Central memory CD8-positive, alpha-beta T cell (primary cell): ENCODE results near the gene ZBTB9.

Source experiments
- ATAC-seq: fragments of 150-1000 bp; cut with Tn5 transposase; replicated peaks from 2 replicates; pipeline ENCODE4 v1.10.0; 2022; ENCODE audit warnings: mild to moderate bottlenecking, moderate FRiP score, moderate number of reproducible peaks; ENCODE audit not compliant: poor library complexity, severe bottlenecking; ENCODE audit errors: extremely low read depth
- DNase-seq, 2 donors: peaks; one replicate each; pipeline ENCODE4 v3.0.0; 2021; ENCODE audit warnings: low spot score in 2 of 2
- H3K27ac Mint-ChIP-seq: one replicate; pipeline ENCODE4 v1.8.0; 2022; ENCODE audit warnings: low read depth, mild to moderate bottlenecking, moderate library complexity, mixed read lengths
- H3K27me3 Mint-ChIP-seq: one replicate; pipeline ENCODE4 v1.8.0; 2022; ENCODE audit warnings: mixed read lengths
- H3K36me3 Mint-ChIP-seq: one replicate; pipeline ENCODE4 v1.8.0; 2022; ENCODE audit warnings: mild to moderate bottlenecking, moderate library complexity, mixed read lengths; ENCODE audit not compliant: insufficient read depth
- H3K4me1 Mint-ChIP-seq: one replicate; pipeline ENCODE4 v1.8.0; 2022; ENCODE audit warnings: mixed read lengths
- H3K4me3 Mint-ChIP-seq: one replicate; pipeline ENCODE4 v1.8.0; 2022; ENCODE audit warnings: mild to moderate bottlenecking, moderate library complexity, mixed read lengths
- H3K9me3 Mint-ChIP-seq: one replicate; pipeline ENCODE4 v1.8.0; 2022; ENCODE audit warnings: mixed read lengths

The ZBTB9 gene

GRCh38 chr6:33432546-33432945, 21.8 kb upstream of the ZBTB9 start:
- Mint-ChIP-seq H3K27me3 (no peaks in the 10 kb centered on the region), H3K4me3 (peak overlapping the region; percentile 79), H3K27ac (peak overlapping the region; percentile 27), H3K4me1 (peaks cover 55% of the 10 kb centered on the region), H3K36me3 (peaks cover 26% of the 10 kb centered on the region), H3K9me3 (no peaks in the 10 kb centered on the region)
- ATAC-seq (no peak), DNase-seq (no peak)

- ATAC-seq, result no peak
- DNase-seq, result no peak
- Mint-ChIP-seq H3K36me3 (peaks cover 25% of the 10 kb centered on the region), H3K4me1 (peaks cover 55% of the 10 kb centered on the region), H3K9me3 (no peaks in the 10 kb centered on the region), H3K27ac (peak overlapping the region; percentile 27), H3K27me3 (no peaks in the 10 kb centered on the region), H3K4me3 (peak overlapping the region; percentile 79)
Measured at GRCh38 chr6:33433001-33433543, 21.3 kb upstream of the ZBTB9 start.

GRCh38 chr6:33433544-33434191, 20.7 kb upstream of the ZBTB9 start:
- H3K9me3 Mint-ChIP-seq, result no peaks in the 10 kb centered on the region
- no peak for DNase-seq
- peaks cover 22% of the 10 kb centered on the region for H3K36me3 Mint-ChIP-seq
- ATAC-seq, result no peak
- peaks cover 51% of the 10 kb centered on the region for H3K4me1 Mint-ChIP-seq
- no peaks in the 10 kb centered on the region for H3K27me3 Mint-ChIP-seq
- H3K4me3 Mint-ChIP-seq, result no peak overlapping the region
- peak overlapping the region; percentile 3 for H3K27ac Mint-ChIP-seq

GRCh38 chr6:33434961-33435360, 19.4 kb upstream of the ZBTB9 start:
- H3K4me3 Mint-ChIP-seq, result no peak overlapping the region
- no peaks in the 10 kb centered on the region for H3K27me3 Mint-ChIP-seq
- H3K27ac Mint-ChIP-seq, result no peak overlapping the region
- peaks cover 44% of the 10 kb centered on the region for H3K4me1 Mint-ChIP-seq
- DNase-seq, result no peak
- H3K36me3 Mint-ChIP-seq, result peaks cover 20% of the 10 kb centered on the region
- no peaks in the 10 kb centered on the region for H3K9me3 Mint-ChIP-seq
- ATAC-seq, result no peak

- ATAC-seq (no peak), DNase-seq (no peak)
- Mint-ChIP-seq H3K27ac (no peak overlapping the region), H3K27me3 (no peaks in the 10 kb centered on the region), H3K4me3 (no peak overlapping the region), H3K9me3 (no peaks in the 10 kb centered on the region), H3K36me3 (peaks cover 23% of the 10 kb centered on the region), H3K4me1 (peaks cover 18% of the 10 kb centered on the region)
Measured at GRCh38 chr6:33437666-33438065, 16.7 kb upstream of the ZBTB9 start.

GRCh38 chr6:33438978-33439594, 15.3 kb upstream of the ZBTB9 start:
- DNase-seq, result no peak
- Mint-ChIP-seq H3K27me3 (no peaks in the 10 kb centered on the region), H3K4me3 (no peak overlapping the region), H3K9me3 (no peaks in the 10 kb centered on the region), H3K4me1 (peaks cover 8% of the 10 kb centered on the region), H3K27ac (peak overlapping the region; percentile 85), H3K36me3 (peaks cover 20% of the 10 kb centered on the region)
- ATAC-seq, result no peak

- H3K27me3 Mint-ChIP-seq, result no peaks in the 10 kb centered on the region
- no peak for ATAC-seq
- peak overlapping the region; percentile 85 for H3K27ac Mint-ChIP-seq
Measured at GRCh38 chr6:33439956-33440648, 14.3 kb upstream of the ZBTB9 start.

GRCh38 chr6:33440649-33441309, 13.6 kb upstream of the ZBTB9 start:
- Mint-ChIP-seq H3K4me3 (no peak overlapping the region), H3K36me3 (peaks cover 14% of the 10 kb centered on the region), H3K9me3 (no peaks in the 10 kb centered on the region), H3K4me1 (peaks cover 6% of the 10 kb centered on the region), H3K27ac (peak overlapping the region; percentile 85), H3K27me3 (no peaks in the 10 kb centered on the region)
- DNase-seq (no peak), ATAC-seq (no peak)

More at GRCh38 chr6:33439956-33440648, 14.3 kb upstream of the ZBTB9 start:
- Mint-ChIP-seq H3K36me3 (peaks cover 18% of the 10 kb centered on the region), H3K4me1 (peaks cover 6% of the 10 kb centered on the region), H3K9me3 (no peaks in the 10 kb centered on the region), H3K4me3 (no peak overlapping the region)
- DNase-seq, result no peak

- Mint-ChIP-seq H3K27ac (no peak overlapping the region), H3K4me3 (no peak overlapping the region), H3K27me3 (no peaks in the 10 kb centered on the region), H3K4me1 (peaks cover 6% of the 10 kb centered on the region), H3K9me3 (no peaks in the 10 kb centered on the region), H3K36me3 (peaks cover 14% of the 10 kb centered on the region)
- no peak for DNase-seq
- ATAC-seq, result no peak
Measured at GRCh38 chr6:33441457-33441856, 12.9 kb upstream of the ZBTB9 start.

GRCh38 chr6:33442283-33442682, 12.1 kb upstream of the ZBTB9 start:
- Mint-ChIP-seq H3K4me3 (no peak overlapping the region), H3K9me3 (no peaks in the 10 kb centered on the region), H3K27me3 (no peaks in the 10 kb centered on the region), H3K36me3 (peaks cover 14% of the 10 kb centered on the region), H3K4me1 (peaks cover 6% of the 10 kb centered on the region), H3K27ac (peak overlapping the region; percentile 53)
- no peak for ATAC-seq
- no peak for DNase-seq

GRCh38 chr6:33443025-33443424, 11.4 kb upstream of the ZBTB9 start:
- DNase-seq, result no peak
- Mint-ChIP-seq H3K27ac (peak overlapping the region; percentile 53), H3K36me3 (peaks cover 14% of the 10 kb centered on the region), H3K27me3 (no peaks in the 10 kb centered on the region), H3K4me1 (peaks cover 6% of the 10 kb centered on the region), H3K9me3 (no peaks in the 10 kb centered on the region), H3K4me3 (no peak overlapping the region)
- no peak for ATAC-seq

GRCh38 chr6:33443619-33444504, 10.5 kb upstream of the ZBTB9 start:
- Mint-ChIP-seq H3K4me3 (no peak overlapping the region), H3K4me1 (peaks cover 9% of the 10 kb centered on the region), H3K9me3 (no peaks in the 10 kb centered on the region), H3K27ac (no peak overlapping the region), H3K36me3 (peaks cover 11% of the 10 kb centered on the region), H3K27me3 (no peaks in the 10 kb centered on the region)
- ATAC-seq (no peak), DNase-seq (no peak)
